Neuronal stem cell (in vitro differentiated cells): ENCODE measurements around the gene NXPH4.

Experiments used
- DNase-seq: peaks from one replicate; pipeline ENCODE4 v3.0.0-alpha.2; 2013; ENCODE audit warnings: low spot score
- H2AFZ ChIP-seq: one replicate; pipeline ENCODE4 v1.6.1; 2013; ENCODE audit warnings: mild to moderate bottlenecking, low read length, inconsistent platforms
- H2AK5ac ChIP-seq: 2 replicates; pipeline ENCODE4 v1.6.1; 2013; ENCODE audit warnings: low read depth, mild to moderate bottlenecking, inconsistent platforms, low read length, moderate library complexity, mixed read lengths
- H2BK120ac ChIP-seq: 2 replicates; pipeline ENCODE4 v1.6.1; 2013; ENCODE audit warnings: low read depth, mild to moderate bottlenecking, inconsistent platforms, low read length, moderate library complexity, mixed read lengths
- H2BK12ac ChIP-seq: one replicate; pipeline ENCODE4 v1.6.1; 2013; ENCODE audit warnings: low read length, inconsistent platforms
- H2BK15ac ChIP-seq: 2 replicates; pipeline ENCODE4 v1.6.1; 2013; ENCODE audit warnings: mild to moderate bottlenecking, low read length, inconsistent platforms, mixed read lengths
- H2BK5ac ChIP-seq: one replicate; pipeline ENCODE4 v1.6.1; 2013; ENCODE audit warnings: inconsistent platforms, mild to moderate bottlenecking, low read length, moderate library complexity
- H3K14ac ChIP-seq: one replicate; pipeline ENCODE4 v1.6.1; 2013; ENCODE audit warnings: low read length, inconsistent platforms
- H3K18ac ChIP-seq: 2 replicates; pipeline ENCODE4 v1.6.1; 2013; ENCODE audit warnings: low read length, inconsistent platforms
- H3K23ac ChIP-seq: 2 replicates; pipeline ENCODE4 v1.6.1; 2013; ENCODE audit warnings: low read depth, mild to moderate bottlenecking, mixed read lengths, low read length, inconsistent platforms; ENCODE audit not compliant: poor library complexity
- H3K27ac ChIP-seq: replicated peaks from 3 replicates; pipeline ENCODE4 v1.5.1; 2013; ENCODE audit warnings: low read length, inconsistent platforms
- H3K27me3 ChIP-seq, 3 experiments: 2 replicates each; pipeline ENCODE4 v1.6.1; 2013; ENCODE audit warnings: low read length in 3 of 3, mild to moderate bottlenecking in 2 of 3, inconsistent platforms in 1 of 3, low read depth in 1 of 3, mixed read lengths in 1 of 3, moderate library complexity in 1 of 3; ENCODE audit not compliant: control insufficient read depth in 3 of 3, insufficient read depth in 3 of 3
- H3K36me3 ChIP-seq, 2 donors: replicated peaks in 1 of 2; 2 replicates each; pipeline ENCODE4 v1.6.1; 2013; ENCODE audit warnings: low read length in 2 of 2; ENCODE audit not compliant: control insufficient read depth in 2 of 2, insufficient read depth in 2 of 2
- H3K4ac ChIP-seq: 2 replicates; pipeline ENCODE4 v1.6.1; 2013; ENCODE audit warnings: inconsistent platforms, mild to moderate bottlenecking, low read length, moderate library complexity
- H3K4me1 ChIP-seq, 2 donors: 1 replicate in 1 of 2; 2 replicates in 1 of 2; pipeline ENCODE4 v1.6.1; 2013; ENCODE audit warnings: low read length in 2 of 2, low read depth in 1 of 2; ENCODE audit not compliant: control insufficient read depth in 2 of 2, insufficient read depth in 1 of 2
- H3K4me2 ChIP-seq: one replicate; pipeline ENCODE4 v1.6.1; 2013; ENCODE audit warnings: mild to moderate bottlenecking, low read length, inconsistent platforms; ENCODE audit not compliant: insufficient read depth, poor library complexity, severe bottlenecking
- H3K4me3 ChIP-seq, 2 donors: 2 replicates each; pipeline ENCODE4 v1.5.1; 2013; ENCODE audit warnings: low read length in 2 of 2, mild to moderate bottlenecking in 2 of 2, inconsistent platforms in 1 of 2, moderate library complexity in 1 of 2
- H3K79me1 ChIP-seq: one replicate; pipeline ENCODE4 v1.6.1; 2013; ENCODE audit warnings: low read depth, mild to moderate bottlenecking, inconsistent platforms, low read length, moderate library complexity
- H3K9ac ChIP-seq: one replicate; pipeline ENCODE4 v1.6.1; 2013; ENCODE audit warnings: mild to moderate bottlenecking, low read depth, low read length, inconsistent platforms; ENCODE audit not compliant: poor library complexity
- H3K9me3 ChIP-seq, 2 donors: replicated peaks in 1 of 2; 2 replicates each; pipeline versions ENCODE3 to v1.6.1; 2013; ENCODE audit warnings: low read length in 2 of 2, mild to moderate bottlenecking in 2 of 2, inconsistent platforms in 1 of 2, low read depth in 1 of 2, mixed read lengths in 1 of 2, moderate library complexity in 1 of 2; ENCODE audit not compliant: control insufficient read depth in 2 of 2, insufficient read depth in 1 of 2
- H4K8ac ChIP-seq: one replicate; pipeline ENCODE4 v1.6.1; 2013; ENCODE audit warnings: low read depth, mild to moderate bottlenecking, inconsistent platforms, low read length, moderate library complexity
- H4K91ac ChIP-seq: one replicate; pipeline ENCODE4 v1.6.1; 2013; ENCODE audit warnings: low read length, low read depth, mild to moderate bottlenecking, inconsistent platforms; ENCODE audit not compliant: poor library complexity
- WGBS, 2 donors: extraction: QIAGEN DNeasy Blood & Tissue Kit; methylation state at CpG; one replicate each; pipeline ENCODE4 v1.1.7; 2013; ENCODE audit warnings: missing lambda C conversion rate in 2 of 2, mixed read lengths in 1 of 2; ENCODE audit not compliant: insufficient read length in 2 of 2, insufficient replicate concordance in 1 of 2; ENCODE audit errors: extremely low coverage in 2 of 2; 5-methylcytosine and 5-hydroxymethylcytosine counted together

Gene NXPH4

GRCh38 chr12:57176846-57177245 is 39.7 kb upstream of the NXPH4 start:
- no peak overlapping the region for H2AFZ ChIP-seq
- H3K27ac ChIP-seq = no peak overlapping the region
- H4K8ac ChIP-seq = no peak overlapping the region
- H2AK5ac ChIP-seq = no peak overlapping the region
- H3K4ac ChIP-seq = no peak overlapping the region
- no peak overlapping the region for H2BK120ac ChIP-seq
- no peaks in the 10 kb centered on the region for H3K4me1 ChIP-seq
- no peak overlapping the region for H3K4me2 ChIP-seq
- no peak overlapping the region for H3K23ac ChIP-seq
- no peaks in the 10 kb centered on the region for H3K27me3 ChIP-seq
- H2BK15ac ChIP-seq = no peak overlapping the region
- no peak overlapping the region for H3K9ac ChIP-seq
- no peak overlapping the region for H2BK12ac ChIP-seq
- no CpG with 5 or more reads among the region's 9 CpGs for WGBS, 2 donors
- no peak for DNase-seq
- peak overlapping the region; percentile 15 for H2BK5ac ChIP-seq
- no peak overlapping the region for H3K18ac ChIP-seq
- H4K91ac ChIP-seq = no peak overlapping the region
- peaks cover 62 to 95% of the 10 kb centered on the region in 2 donors for H3K36me3 ChIP-seq
- no peaks in the 10 kb centered on the region for H3K9me3 ChIP-seq
- no peak overlapping the region for H3K4me3 ChIP-seq
- H3K14ac ChIP-seq = no peak overlapping the region
- peaks cover 4% of the 10 kb centered on the region for H3K79me1 ChIP-seq

GRCh38 chr12:57177354-57177753 is 39.2 kb upstream of the NXPH4 start:
- H3K79me1 ChIP-seq = peaks cover 4% of the 10 kb centered on the region
- H2BK120ac ChIP-seq = no peak overlapping the region
- no peak overlapping the region for H4K8ac ChIP-seq
- no peak overlapping the region for H3K27ac ChIP-seq
- H3K18ac ChIP-seq = no peak overlapping the region
- H2BK15ac ChIP-seq = no peak overlapping the region
- no peak overlapping the region for H2AK5ac ChIP-seq
- H3K4ac ChIP-seq = no peak overlapping the region
- H3K14ac ChIP-seq = no peak overlapping the region
- H3K4me2 ChIP-seq = no peak overlapping the region
- no peak for DNase-seq
- peak overlapping the region; percentile 15 for H2BK5ac ChIP-seq
- H3K4me3 ChIP-seq = no peak overlapping the region
- H3K36me3 ChIP-seq = peaks cover 62 to 98% of the 10 kb centered on the region in 2 donors
- H3K27me3 ChIP-seq = no peaks in the 10 kb centered on the region
- H3K9ac ChIP-seq = no peak overlapping the region
- WGBS, 2 donors = no CpG with 5 or more reads among the region's 16 CpGs
- no peak overlapping the region for H3K23ac ChIP-seq
- no peak overlapping the region for H2AFZ ChIP-seq
- no peak overlapping the region for H2BK12ac ChIP-seq
- no peak overlapping the region for H4K91ac ChIP-seq
- H3K9me3 ChIP-seq = no peaks in the 10 kb centered on the region
- H3K4me1 ChIP-seq = no peaks in the 10 kb centered on the region

GRCh38 chr12:57178213-57178612 is 38.4 kb upstream of the NXPH4 start:
- DNase-seq = no peak
- H3K4ac ChIP-seq = no peak overlapping the region
- no CpG with 5 or more reads among the region's 14 CpGs for WGBS, 2 donors
- H3K4me3 ChIP-seq = no peak overlapping the region
- no peak overlapping the region for H2BK5ac ChIP-seq
- H3K36me3 ChIP-seq = peaks cover 60 to 95% of the 10 kb centered on the region in 2 donors
- no peaks in the 10 kb centered on the region for H3K4me1 ChIP-seq
- H3K23ac ChIP-seq = peak overlapping the region; percentile 59
- H3K4me2 ChIP-seq = no peak overlapping the region
- no peak overlapping the region for H2BK120ac ChIP-seq
- no peak overlapping the region for H4K91ac ChIP-seq
- H3K9ac ChIP-seq = no peak overlapping the region
- no peaks in the 10 kb centered on the region for H3K9me3 ChIP-seq
- H3K18ac ChIP-seq = no peak overlapping the region
- H3K79me1 ChIP-seq = peaks cover 4% of the 10 kb centered on the region
- no peaks in the 10 kb centered on the region for H3K27me3 ChIP-seq
- H3K14ac ChIP-seq = no peak overlapping the region
- H2BK15ac ChIP-seq = no peak overlapping the region
- H2BK12ac ChIP-seq = no peak overlapping the region
- H2AFZ ChIP-seq = no peak overlapping the region
- no peak overlapping the region for H2AK5ac ChIP-seq
- peak overlapping the region; percentile 57 for H4K8ac ChIP-seq
- H3K27ac ChIP-seq = no peak overlapping the region

GRCh38 chr12:57179331-57180086 is 37.1 kb upstream of the NXPH4 start:
- no peak overlapping the region for H2AFZ ChIP-seq
- H3K14ac ChIP-seq = no peak overlapping the region
- H2BK12ac ChIP-seq = no peak overlapping the region
- H4K8ac ChIP-seq = no peak overlapping the region
- no peaks in the 10 kb centered on the region for H3K4me1 ChIP-seq
- no peak overlapping the region for H3K18ac ChIP-seq
- no peaks in the 10 kb centered on the region for H3K9me3 ChIP-seq
- H3K27me3 ChIP-seq = no peaks in the 10 kb centered on the region
- H3K23ac ChIP-seq = no peak overlapping the region
- no peak overlapping the region for H2AK5ac ChIP-seq
- DNase-seq = no peak
- H3K9ac ChIP-seq = peak overlapping the region; percentile 50
- no peak overlapping the region for H2BK15ac ChIP-seq
- H3K36me3 ChIP-seq = peaks cover 62 to 96% of the 10 kb centered on the region in 2 donors
- no peak overlapping the region for H3K4ac ChIP-seq
- no peak overlapping the region for H3K27ac ChIP-seq
- no peak overlapping the region for H3K4me2 ChIP-seq
- no peak overlapping the region for H2BK5ac ChIP-seq
- H3K4me3 ChIP-seq = no peak overlapping the region
- H4K91ac ChIP-seq = no peak overlapping the region
- H3K79me1 ChIP-seq = peaks cover 11% of the 10 kb centered on the region
- no CpG with 5 or more reads among the region's 27 CpGs for WGBS, 2 donors
- H2BK120ac ChIP-seq = no peak overlapping the region
